Stimulated activated CD4-positive, alpha-beta T cell treated with anti-CD3 and anti-CD28 coated beads, Interleukin-1b, Interleukin-23, amount 100 ng/mL, for 24 hours (primary cell): ENCODE data around the gene REC8.

Experiments
- DNase-seq, 4 experiments: peaks; one replicate each; pipeline ENCODE4 v3.0.0-alpha.2; 2020; ENCODE audit warnings: low read depth in 4 of 4, low spot score in 1 of 4

Gene REC8, protein sequence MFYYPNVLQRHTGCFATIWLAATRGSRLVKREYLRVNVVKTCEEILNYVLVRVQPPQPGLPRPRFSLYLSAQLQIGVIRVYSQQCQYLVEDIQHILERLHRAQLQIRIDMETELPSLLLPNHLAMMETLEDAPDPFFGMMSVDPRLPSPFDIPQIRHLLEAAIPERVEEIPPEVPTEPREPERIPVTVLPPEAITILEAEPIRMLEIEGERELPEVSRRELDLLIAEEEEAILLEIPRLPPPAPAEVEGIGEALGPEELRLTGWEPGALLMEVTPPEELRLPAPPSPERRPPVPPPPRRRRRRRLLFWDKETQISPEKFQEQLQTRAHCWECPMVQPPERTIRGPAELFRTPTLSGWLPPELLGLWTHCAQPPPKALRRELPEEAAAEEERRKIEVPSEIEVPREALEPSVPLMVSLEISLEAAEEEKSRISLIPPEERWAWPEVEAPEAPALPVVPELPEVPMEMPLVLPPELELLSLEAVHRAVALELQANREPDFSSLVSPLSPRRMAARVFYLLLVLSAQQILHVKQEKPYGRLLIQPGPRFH

DNA sequence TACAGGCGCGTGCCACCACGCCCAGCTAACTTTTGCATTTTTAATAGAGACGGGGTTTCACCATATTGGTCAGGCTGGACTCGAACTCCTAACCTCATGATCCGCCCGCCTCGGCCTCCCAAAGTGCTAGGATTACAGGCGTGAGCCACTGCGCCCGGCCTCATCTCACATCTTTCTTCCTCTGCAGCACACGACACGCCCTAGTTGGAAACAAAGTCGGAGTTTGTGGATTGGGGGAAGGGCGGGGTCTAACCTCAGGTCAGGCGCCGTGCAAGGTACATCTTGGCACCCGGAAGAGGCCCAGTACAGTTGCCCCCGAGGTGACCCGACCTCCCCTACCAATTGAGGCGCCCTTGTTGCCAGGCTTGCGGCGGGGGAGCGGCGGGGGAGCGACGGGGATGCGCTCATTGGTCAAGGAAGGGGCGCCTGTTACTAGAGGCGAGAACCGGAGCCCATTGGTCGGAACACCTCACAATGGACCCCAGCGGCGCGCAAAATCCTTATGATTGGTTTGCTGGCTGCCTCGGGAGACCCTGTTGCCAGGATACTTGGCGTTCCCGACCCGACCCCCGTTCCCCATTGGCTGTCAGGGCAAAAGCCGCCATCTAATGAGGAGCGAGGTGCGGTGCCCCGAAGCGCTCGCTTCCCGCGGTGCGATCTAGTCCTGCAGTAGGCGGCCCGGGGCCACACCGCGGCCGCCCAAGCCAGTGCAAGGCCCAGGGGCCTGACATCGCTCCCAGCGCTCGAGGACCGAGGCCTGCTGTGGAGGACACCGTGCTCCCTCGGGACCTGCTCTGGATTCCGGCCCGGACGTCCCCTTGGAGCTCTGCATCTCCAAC is at the start of gene REC8:
TSS of gene REC8 (plus strand) at position 659 of the 839 bp plus-strand sequence. CDS start 473 bp downstream, outside the sequence.
- DNase-seq: peak in 2 of 4 experiments; percentile 37 to 58

GRCh38 chr14:24122416-24122815 is 49.5 kb upstream of the REC8 start:
- DNase-seq: no peak

- DNase-seq: no peak
These were observed 49.0 kb upstream of the REC8 start for GRCh38 chr14:24122898-24123297.

- no peak for DNase-seq
These were observed 48.2 kb upstream of the REC8 start for GRCh38 chr14:24123424-24124417.

- no peak for DNase-seq
These were observed 44.9 kb upstream of the REC8 start for GRCh38 chr14:24126939-24127338.

GRCh38 chr14:24127673-24128072 is 44.2 kb upstream of the REC8 start:
- no peak for DNase-seq

GRCh38 chr14:24129410-24129998 is 42.4 kb upstream of the REC8 start:
- no peak for DNase-seq

DNA sequence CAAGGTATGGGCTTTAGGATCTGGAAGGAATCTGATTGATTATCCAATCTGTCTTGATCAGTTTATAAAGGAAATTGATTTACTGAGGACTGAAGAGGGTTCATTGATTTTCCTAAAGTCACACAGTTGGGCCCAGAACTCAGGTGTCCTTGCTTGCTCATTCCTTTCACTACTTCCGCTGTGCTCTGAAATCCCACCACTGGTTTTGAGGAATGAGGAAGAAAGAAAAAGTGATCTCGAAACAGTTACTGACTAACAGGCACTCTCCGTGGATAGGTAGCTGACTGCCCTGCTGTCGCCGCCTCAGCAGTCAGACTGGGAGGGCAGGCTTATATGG is 41.5 kb upstream of the REC8 start, which contains the start of gene FITM1:
TSS of gene FITM1 (plus strand) at position 280 of the 337 bp plus-strand sequence. CDS start 905 bp downstream, outside the sequence.
- DNase-seq: no peak

DNA sequence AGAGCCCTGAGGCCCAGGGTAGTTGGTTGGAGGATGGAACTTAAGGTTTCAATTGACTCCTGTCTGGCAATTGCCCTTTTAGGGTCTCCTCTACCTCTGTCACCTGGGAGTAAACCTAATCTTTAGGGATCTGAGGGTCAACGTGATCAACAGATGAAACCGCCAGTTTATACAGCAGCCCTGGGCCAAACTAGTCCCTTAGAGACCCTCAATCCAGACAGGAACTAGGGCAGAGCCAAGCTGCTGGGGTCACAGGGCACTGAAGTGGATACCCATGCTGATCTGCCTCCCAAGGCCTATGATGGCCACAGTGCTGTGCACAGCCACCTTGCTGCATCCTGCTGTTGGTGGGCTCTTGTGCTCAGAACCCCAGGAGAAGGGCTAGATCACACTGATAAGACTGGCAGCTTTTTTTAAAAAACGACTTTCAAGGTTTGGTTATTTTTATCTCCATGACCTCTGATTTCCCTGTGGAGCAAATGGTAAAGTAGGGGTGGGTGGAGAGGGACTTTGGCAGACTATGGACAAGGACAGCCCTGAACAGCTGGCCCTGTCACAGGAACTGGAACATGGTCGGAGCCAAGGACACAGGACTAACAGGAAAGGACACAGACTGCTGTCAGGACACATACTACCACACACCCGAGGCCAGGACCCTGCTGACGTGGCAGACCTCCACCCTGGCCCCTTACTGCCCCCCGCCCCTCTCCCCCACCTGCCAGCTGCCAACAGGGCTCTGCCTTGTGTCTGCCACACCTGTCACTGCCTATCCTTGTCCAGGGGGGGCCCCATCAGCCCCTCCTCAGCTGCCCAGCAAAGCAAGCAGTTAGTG is 40.9 kb upstream of the REC8 start:
- DNase-seq: no peak

GRCh38 chr14:24131549-24131966 is 40.3 kb upstream of the REC8 start:
- DNase-seq: no peak

- DNase-seq: no peak
These were observed 39.7 kb upstream of the REC8 start for GRCh38 chr14:24132061-24132685.

- DNase-seq: no peak
These were observed 38.9 kb upstream of the REC8 start for GRCh38 chr14:24132976-24133375.

- no peak for DNase-seq
These were observed 38.1 kb upstream of the REC8 start for GRCh38 chr14:24133735-24134134.

DNA sequence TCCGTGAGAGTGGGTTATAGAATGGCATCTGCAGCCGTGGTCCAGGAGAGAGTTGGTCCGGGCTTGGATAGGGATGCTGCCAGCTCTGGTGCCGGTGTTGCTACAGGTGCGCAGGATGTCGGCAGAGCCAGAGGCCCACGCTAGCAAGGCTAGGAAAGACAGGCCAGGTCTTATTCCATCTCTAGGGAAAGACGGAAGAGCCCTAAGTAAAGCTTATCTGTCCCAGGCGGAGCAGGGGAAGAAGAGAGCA is 36.4 kb upstream of the REC8 start:
- no peak for DNase-seq

DNA sequence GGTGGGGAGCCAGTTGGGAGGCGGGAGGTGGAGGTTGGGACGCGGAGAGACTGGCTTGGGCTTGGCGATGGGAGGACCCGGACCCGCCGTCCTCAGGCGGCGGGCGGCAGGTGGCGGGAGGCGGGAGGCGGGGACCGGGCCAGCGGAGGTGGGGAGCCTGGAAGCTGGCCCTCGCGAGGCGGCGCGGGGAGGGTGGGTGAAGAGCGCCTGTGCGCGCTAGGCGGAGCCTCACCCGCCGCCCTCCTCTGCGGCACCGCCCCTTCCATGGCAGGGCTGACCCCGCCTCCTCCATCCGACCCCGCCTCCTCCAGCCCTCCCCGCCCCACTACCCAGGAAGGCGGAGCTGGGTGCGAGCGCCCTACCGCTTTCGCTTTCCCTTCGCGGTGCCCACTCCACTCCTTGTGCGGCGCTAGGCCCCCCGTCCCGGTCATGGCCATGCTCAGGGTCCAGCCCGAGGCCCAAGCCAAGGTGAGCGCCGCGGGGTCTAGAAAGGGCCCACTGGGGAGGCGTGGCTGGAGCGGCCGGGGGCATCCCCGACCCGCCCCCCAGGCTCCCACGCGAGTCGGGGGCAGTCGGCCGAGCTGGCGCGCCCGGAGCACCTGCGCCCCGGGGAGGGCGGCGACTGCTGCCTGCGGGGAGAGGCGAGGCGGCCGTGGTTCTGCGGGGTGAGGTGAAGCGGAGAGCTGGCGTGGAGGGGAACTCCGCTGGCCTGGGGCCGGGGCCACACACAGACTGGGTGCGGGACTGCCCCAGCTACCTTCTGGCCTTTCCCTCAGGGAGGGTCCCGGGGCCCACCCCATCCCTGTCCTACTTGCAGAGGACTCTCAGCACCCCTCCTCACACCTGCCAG is 35.8 kb upstream of the REC8 start, which contains the start of gene PSME1:
TSS of gene PSME1 (plus strand) at position 361 of the 850 bp plus-strand sequence. CDS start at position 430, 69 bp downstream.
- DNase-seq: peak; percentile 76 to 94 (median 91)

- DNase-seq: no peak
These were observed 35.0 kb upstream of the REC8 start for GRCh38 chr14:24136684-24137528.
